ENCODE data around the gene EPC1.

- TF ChIP-seq CHD1 (IDR thresholded peaks at IDR 0.05; ENCODE audit: low read depth, low read length) (no peak), CTCF (IDR thresholded peaks at IDR 0.05; ENCODE audit: control extremely low read depth in 1 of 3, insufficient read depth in 1 of 3, low read depth in 1 of 3, low read length in 3 of 3) (no peak), TBP (IDR thresholded peaks at IDR 0.05; ENCODE audit: low read depth, low read length) (no peak), CEBPB (IDR thresholded peaks at IDR 0.05; ENCODE audit: low read depth, low read length) (no peak), EP300 (IDR thresholded peaks at IDR 0.05; ENCODE audit: borderline replicate concordance in 1 of 2, low read depth in 2 of 2, low read length in 2 of 2) (no peak), PHF8 (conservative IDR thresholded peaks at IDR 0.05; ENCODE audit: low read depth, low read length) (no peak), EZH2 (IDR thresholded peaks at IDR 0.05; ENCODE audit: low read depth, low read length, severe bottlenecking) (no peak), RFX5 (IDR thresholded peaks at IDR 0.05; ENCODE audit: borderline replicate concordance, low read depth, low read length) (no peak), MAX (IDR thresholded peaks at IDR 0.05) (no peak), RXRA (IDR thresholded peaks at IDR 0.05; ENCODE audit: insufficient read depth, low read depth, low read length) (no peak), CREB1 (IDR thresholded peaks at IDR 0.05) (no peak), POLR2A (IDR thresholded peaks at IDR 0.05; ENCODE audit: control extremely low read depth in 1 of 2, low read depth in 2 of 2, low read length in 2 of 2) (no peak), SP2 (IDR thresholded peaks at IDR 0.05; ENCODE audit: low read length) (no peak), RNF2 (IDR thresholded peaks at IDR 0.05; ENCODE audit: borderline replicate concordance, low read depth, low read length, missing control alignments, poor library complexity, severe bottlenecking) (no peak)
Measured at GRCh38 chr10:32246685-32247084, 100.3 kb downstream of the EPC1 start.

Data from H1 (cell line).